ENCODE measurements around the gene GUK1.

Gene GUK1

DNA sequence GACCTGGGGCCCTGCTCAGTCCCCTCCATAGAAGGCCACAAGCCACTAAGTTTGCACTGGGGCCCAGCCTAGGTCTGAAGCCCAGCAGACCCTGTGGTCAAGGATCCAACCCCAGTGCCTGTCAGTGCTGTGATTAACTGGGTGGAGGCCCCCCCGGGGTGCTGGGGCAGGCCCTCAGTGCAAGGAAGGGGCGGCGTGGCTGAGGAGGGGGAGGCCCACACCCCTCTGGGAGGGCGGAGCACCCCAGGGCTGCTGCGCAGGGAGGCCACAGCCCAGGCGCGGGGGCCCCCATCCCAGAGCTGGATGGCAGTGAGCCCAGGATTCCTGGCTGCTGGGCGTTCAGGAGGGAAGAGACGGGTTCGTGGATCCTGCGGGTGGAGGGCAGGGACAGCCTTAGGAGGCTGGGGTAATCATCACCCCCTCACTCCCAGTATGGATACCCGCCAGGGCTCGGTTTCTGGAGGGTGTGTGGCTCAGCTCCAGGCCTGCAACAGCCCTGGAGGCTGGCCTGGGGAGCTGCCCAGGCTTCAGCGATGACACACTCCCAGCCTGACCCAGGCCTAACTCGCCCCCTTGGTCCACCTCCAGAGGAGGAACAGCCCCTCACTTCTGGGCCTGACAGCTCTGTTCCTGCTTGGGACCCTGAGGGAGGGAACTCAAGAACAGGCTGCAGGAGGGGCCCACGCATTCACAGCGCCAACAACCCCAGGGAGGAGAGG lies 10.5 kb downstream of the GUK1 start:
- H3K27ac ChIP-seq = no peak overlapping the region
- H3K4me3 ChIP-seq (ENCODE audit: low read depth in 1 of 2, low read length in 1 of 2) = no peak overlapping the region
- H3K27me3 ChIP-seq = no peaks in the 10 kb centered on the region
- H3K4me1 ChIP-seq (ENCODE audit: control insufficient read depth in 1 of 2, insufficient read depth in 1 of 2, low read depth in 1 of 2, low read length in 1 of 2) = no peaks in the 10 kb centered on the region
- peaks cover 46% of the 10 kb centered on the region for H3K36me3 ChIP-seq
- H3K9me3 ChIP-seq = no peaks in the 10 kb centered on the region
- TF ChIP-seq, protein P1, sequence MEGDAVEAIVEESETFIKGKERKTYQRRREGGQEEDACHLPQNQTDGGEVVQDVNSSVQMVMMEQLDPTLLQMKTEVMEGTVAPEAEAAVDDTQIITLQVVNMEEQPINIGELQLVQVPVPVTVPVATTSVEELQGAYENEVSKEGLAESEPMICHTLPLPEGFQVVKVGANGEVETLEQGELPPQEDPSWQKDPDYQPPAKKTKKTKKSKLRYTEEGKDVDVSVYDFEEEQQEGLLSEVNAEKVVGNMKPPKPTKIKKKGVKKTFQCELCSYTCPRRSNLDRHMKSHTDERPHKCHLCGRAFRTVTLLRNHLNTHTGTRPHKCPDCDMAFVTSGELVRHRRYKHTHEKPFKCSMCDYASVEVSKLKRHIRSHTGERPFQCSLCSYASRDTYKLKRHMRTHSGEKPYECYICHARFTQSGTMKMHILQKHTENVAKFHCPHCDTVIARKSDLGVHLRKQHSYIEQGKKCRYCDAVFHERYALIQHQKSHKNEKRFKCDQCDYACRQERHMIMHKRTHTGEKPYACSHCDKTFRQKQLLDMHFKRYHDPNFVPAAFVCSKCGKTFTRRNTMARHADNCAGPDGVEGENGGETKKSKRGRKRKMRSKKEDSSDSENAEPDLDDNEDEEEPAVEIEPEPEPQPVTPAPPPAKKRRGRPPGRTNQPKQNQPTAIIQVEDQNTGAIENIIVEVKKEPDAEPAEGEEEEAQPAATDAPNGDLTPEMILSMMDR (IDR thresholded peaks at IDR 0.05) = no peak

DNA sequence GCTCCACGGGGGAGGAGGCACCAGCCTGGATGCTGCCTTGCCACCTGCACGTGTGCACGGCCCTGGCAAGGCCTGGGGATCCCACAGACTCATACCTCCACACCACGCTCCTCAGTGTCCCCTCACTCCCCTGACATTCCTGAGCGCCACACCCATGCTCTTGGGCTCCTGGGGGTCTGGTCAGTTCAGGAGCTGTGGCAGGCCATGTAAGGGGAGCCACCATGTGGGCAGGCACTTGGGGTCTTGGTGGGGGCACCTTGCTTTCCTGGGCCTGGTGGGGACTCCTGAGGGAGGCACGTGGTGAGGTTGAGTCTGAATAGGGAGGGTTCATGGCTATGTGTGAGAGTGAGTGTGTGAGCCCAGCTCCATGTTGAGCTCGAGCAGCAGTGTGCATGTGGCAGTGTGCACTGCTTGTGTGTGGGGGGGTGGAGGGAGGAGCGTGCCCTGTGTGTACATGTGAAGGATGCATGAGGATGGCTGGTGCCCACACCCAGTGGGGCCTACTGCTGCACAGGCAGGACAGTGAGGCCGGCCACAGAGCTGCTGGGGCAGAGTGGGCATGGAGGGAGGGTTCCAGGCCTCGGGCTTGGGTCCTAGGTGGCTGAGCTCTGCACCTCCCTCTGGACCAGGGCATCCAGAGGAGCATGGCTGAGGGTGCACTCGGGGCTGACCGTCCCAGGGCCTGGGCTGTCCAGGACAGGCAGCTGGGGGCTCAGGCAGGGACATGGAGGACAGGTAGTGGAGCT lies 11.3 kb downstream of the GUK1 start:
- H3K27ac ChIP-seq = no peak overlapping the region
- H3K27me3 ChIP-seq = peaks cover 1% of the 10 kb centered on the region
- TF ChIP-seq, protein P1 (IDR thresholded peaks at IDR 0.05) = no peak
- H3K9me3 ChIP-seq = no peaks in the 10 kb centered on the region
- peaks cover 39% of the 10 kb centered on the region for H3K36me3 ChIP-seq
- H3K4me1 ChIP-seq (ENCODE audit: control insufficient read depth in 1 of 2, insufficient read depth in 1 of 2, low read depth in 1 of 2, low read length in 1 of 2) = no peaks in the 10 kb centered on the region
- no peak overlapping the region for H3K4me3 ChIP-seq (ENCODE audit: low read depth in 1 of 2, low read length in 1 of 2)

DNA sequence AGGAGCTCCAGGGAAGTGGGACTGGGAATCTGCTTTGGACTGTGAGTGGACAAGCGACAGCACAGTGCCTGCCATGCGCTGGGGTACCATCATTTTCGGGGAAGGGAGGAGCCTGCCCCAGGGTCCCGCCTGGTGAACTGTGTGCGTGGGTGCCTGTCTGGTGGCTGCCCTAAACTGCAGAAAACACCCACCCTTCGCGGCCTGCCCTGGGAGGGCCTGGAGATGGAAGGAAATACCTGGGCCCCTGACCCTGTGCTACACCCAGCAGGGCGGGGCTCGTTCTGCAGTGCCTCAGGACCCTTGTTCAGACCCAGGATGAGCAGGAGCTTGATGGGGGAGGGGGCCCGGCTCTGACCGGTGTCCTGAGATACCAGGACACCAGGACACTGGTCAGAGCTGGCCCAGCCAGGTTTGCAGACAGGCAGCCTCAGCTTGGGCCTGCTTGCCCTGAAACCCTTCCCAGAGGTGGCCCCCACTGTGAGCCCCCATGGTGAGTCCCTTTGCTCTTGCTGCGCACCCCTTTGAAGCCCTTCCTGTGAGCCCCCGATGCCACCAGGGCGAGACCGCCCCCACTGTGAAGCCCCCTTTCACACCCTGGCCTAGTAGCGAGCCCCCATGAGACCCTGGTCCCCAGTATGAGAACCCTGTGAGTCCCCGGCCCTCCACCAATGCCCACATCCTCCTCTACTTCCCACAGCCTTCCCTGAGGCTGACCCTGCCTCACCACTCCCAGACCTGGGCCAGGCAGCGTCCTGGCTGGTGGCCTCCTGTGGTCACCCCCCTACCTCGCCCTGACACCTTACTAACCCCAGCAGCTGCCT lies 12.2 kb downstream of the GUK1 start:
- Histone ChIP-seq H3K9me3 (no peaks in the 10 kb centered on the region), H3K36me3 (peaks cover 29% of the 10 kb centered on the region), H3K4me1 (ENCODE audit: control insufficient read depth in 1 of 2, insufficient read depth in 1 of 2, low read depth in 1 of 2, low read length in 1 of 2) (no peaks in the 10 kb centered on the region), H3K27me3 (peaks cover 11% of the 10 kb centered on the region), H3K27ac (no peak overlapping the region), H3K4me3 (ENCODE audit: low read depth in 1 of 2, low read length in 1 of 2) (no peak overlapping the region)
- TF ChIP-seq, protein P1 (IDR thresholded peaks at IDR 0.05) = no peak

DNA sequence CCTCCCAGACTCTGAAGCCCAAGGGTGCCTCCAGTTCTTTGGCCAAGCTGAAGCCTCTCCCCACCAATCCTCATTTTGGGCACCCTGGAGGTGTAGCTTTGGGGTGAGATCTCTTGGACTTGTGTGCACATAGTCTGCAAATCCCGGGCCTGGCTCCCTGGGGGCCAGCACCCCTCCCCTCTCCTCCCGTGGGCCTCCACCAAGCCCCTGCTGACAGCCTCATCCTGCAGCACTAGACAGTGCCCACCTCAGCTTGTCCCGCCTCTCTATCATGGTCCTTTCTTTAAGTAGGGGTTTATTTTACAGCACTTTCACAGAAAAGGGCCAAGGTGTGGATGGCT lies 12.8 kb downstream of the GUK1 start:
- peaks cover 15% of the 10 kb centered on the region for H3K27me3 ChIP-seq
- no peak overlapping the region for H3K27ac ChIP-seq
- TF ChIP-seq, protein P1 (IDR thresholded peaks at IDR 0.05) = no peak
- peaks cover 23% of the 10 kb centered on the region for H3K36me3 ChIP-seq
- H3K9me3 ChIP-seq = no peaks in the 10 kb centered on the region
- H3K4me3 ChIP-seq (ENCODE audit: low read depth in 1 of 2, low read length in 1 of 2) = no peak overlapping the region
- no peaks in the 10 kb centered on the region for H3K4me1 ChIP-seq (ENCODE audit: control insufficient read depth in 1 of 2, insufficient read depth in 1 of 2, low read depth in 1 of 2, low read length in 1 of 2)

DNA sequence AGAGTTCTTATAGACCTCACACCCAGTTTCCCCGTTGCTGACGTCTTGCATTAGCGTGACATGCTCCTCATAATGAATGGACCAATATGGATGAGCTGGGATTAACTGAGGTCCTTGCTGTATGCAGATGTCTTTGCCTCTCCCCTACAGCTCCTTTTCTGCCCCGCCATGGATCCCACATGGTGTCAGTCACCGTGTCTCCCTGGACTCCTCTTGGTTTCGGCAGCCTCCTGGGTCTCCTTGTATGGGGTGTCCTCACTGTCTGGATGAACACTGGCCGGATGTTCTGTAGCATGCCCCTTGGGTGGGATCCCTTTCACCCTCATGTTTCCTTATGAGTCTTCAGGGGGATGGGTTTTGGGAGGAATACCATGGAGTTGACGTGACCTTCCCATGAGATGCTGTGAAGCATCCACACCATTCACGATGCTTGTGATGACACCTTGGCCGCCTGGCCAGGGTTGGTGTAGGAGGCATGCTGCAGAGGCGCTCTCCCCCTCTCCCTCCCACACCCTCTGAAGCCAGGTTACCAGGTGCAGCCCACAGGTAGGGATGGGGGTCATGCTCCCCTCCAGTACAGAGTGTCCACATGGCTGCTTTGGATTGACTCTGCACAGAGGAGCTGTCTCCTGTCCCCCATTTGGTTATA lies 14.1 kb downstream of the GUK1 start:
- Histone ChIP-seq H3K27me3 (peaks cover 15% of the 10 kb centered on the region), H3K4me3 (ENCODE audit: low read depth in 1 of 2, low read length in 1 of 2) (no peak overlapping the region), H3K36me3 (peaks cover 11% of the 10 kb centered on the region), H3K9me3 (no peaks in the 10 kb centered on the region), H3K4me1 (ENCODE audit: control insufficient read depth in 1 of 2, insufficient read depth in 1 of 2, low read depth in 1 of 2, low read length in 1 of 2) (no peaks in the 10 kb centered on the region), H3K27ac (no peak overlapping the region)
- TF ChIP-seq, protein P1 (IDR thresholded peaks at IDR 0.05) = no peak
